Activated T-helper 9 cell treated with anti-CD3 and anti-CD28 coated beads, Interleukin-2, amount 50 U/mL, for 16 hours (primary cell): ENCODE measurements around the gene ANKH.

Experiments
- DNase-seq: peaks from one replicate; pipeline ENCODE4 v3.0.0-alpha.2; 2020; ENCODE audit warnings: low read depth

The ANKH gene

GRCh38 chr5:14790911-14791310 is 80.7 kb downstream of the ANKH start:
- no peak for DNase-seq

- DNase-seq = no peak
Observed at GRCh38 chr5:14790220-14790619, 81.4 kb downstream of the ANKH start.

- DNase-seq = no peak
Observed at GRCh38 chr5:14787801-14788579, 83.6 kb downstream of the ANKH start.

- DNase-seq = no peak
Observed at GRCh38 chr5:14783691-14784090, 87.9 kb downstream of the ANKH start.

GRCh38 chr5:14782591-14782990 is 89.0 kb downstream of the ANKH start:
- no peak for DNase-seq

GRCh38 chr5:14781106-14781505 is 90.5 kb downstream of the ANKH start:
- DNase-seq = no peak

GRCh38 chr5:14779975-14780374 is 91.6 kb downstream of the ANKH start:
- no peak for DNase-seq

- no peak for DNase-seq
Observed at GRCh38 chr5:14778792-14779070, 92.8 kb downstream of the ANKH start.

- DNase-seq = no peak
Observed at GRCh38 chr5:14777932-14778791, 93.4 kb downstream of the ANKH start.

- no peak for DNase-seq
Observed at GRCh38 chr5:14777187-14777586, 94.4 kb downstream of the ANKH start.

GRCh38 chr5:14776602-14777001 is 95.0 kb downstream of the ANKH start:
- no peak for DNase-seq

- no peak for DNase-seq
Observed at GRCh38 chr5:14775857-14776256, 95.7 kb downstream of the ANKH start.

GRCh38 chr5:14773588-14773987 is 98.0 kb downstream of the ANKH start:
- DNase-seq = no peak

- no peak for DNase-seq
Observed at GRCh38 chr5:14771972-14772371, 99.6 kb downstream of the ANKH start.

GRCh38 chr5:14771189-14771588 is 100.4 kb downstream of the ANKH start:
- DNase-seq = no peak

- no peak for DNase-seq
Observed at GRCh38 chr5:14768508-14769365, 102.8 kb downstream of the ANKH start.

- no peak for DNase-seq
Observed at GRCh38 chr5:14767735-14768507, 103.7 kb downstream of the ANKH start.

- DNase-seq = no peak
Observed at GRCh38 chr5:14767053-14767452, 104.5 kb downstream of the ANKH start.

- no peak for DNase-seq
Observed at GRCh38 chr5:14766584-14766983, 105.0 kb downstream of the ANKH start.

- DNase-seq = no peak
Observed at GRCh38 chr5:14765587-14765986, 106.0 kb downstream of the ANKH start.

GRCh38 chr5:14762549-14763216 is 108.9 kb downstream of the ANKH start:
- DNase-seq = no peak
